Measurements from ENCODE around the gene INPP4A.

DNA sequence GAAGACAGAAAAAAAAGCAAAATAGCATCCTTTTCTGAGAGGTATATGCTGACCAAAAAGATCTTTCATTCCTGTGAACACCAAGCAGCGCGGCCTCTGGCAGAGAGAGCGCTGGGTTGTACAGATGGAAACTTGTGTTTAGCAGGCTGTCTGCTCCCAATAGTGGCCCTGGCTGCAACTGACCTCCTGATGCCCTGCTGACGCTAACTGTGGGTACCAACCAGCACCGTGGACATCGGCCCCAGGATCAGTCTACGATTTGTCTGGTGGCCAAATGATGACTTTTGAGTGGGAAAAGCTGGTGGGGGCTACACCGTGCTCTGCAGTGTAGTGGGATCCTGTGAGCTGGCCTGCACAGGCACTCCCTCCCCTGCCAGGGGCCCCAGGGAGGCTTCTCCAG lies 147.9 kb downstream of the INPP4A start:
- TF ChIP-seq POLR2AphosphoS5 (IDR thresholded peaks at IDR 0.05) (no peak), POLR2A (IDR thresholded peaks at IDR 0.05) (no peak), EP300 (IDR thresholded peaks at IDR 0.05; ENCODE audit: low read depth) (no peak)
- TF ChIP-seq, protein P1, sequence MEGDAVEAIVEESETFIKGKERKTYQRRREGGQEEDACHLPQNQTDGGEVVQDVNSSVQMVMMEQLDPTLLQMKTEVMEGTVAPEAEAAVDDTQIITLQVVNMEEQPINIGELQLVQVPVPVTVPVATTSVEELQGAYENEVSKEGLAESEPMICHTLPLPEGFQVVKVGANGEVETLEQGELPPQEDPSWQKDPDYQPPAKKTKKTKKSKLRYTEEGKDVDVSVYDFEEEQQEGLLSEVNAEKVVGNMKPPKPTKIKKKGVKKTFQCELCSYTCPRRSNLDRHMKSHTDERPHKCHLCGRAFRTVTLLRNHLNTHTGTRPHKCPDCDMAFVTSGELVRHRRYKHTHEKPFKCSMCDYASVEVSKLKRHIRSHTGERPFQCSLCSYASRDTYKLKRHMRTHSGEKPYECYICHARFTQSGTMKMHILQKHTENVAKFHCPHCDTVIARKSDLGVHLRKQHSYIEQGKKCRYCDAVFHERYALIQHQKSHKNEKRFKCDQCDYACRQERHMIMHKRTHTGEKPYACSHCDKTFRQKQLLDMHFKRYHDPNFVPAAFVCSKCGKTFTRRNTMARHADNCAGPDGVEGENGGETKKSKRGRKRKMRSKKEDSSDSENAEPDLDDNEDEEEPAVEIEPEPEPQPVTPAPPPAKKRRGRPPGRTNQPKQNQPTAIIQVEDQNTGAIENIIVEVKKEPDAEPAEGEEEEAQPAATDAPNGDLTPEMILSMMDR (IDR thresholded peaks at IDR 0.05), result no peak
